GM18502 (cell line): Measurements from ENCODE around the gene VAX1.
"Not testable (repeated sequence)": the region's sequence is repeated elsewhere in the genome, so short reads cannot be mapped to it uniquely, and the experiment has no call there.

Source experiments
- ATAC-seq: cut with Tn5 transposase; IDR thresholded peaks from one replicate; pipeline ENCODE4 v1.9.1; 2021; ENCODE audit warnings: mild to moderate bottlenecking; ENCODE audit not compliant: unreplicated experiment, poor library complexity

VAX1 gene

GRCh38 chr10:117137911-117138642, at the start of gene VAX1:
Gene VAX1 (minus strand): TSS chr10:117138270. CDS start chr10:117138056, 214 bp downstream.
- no peak for ATAC-seq

GRCh38 chr10:117186832-117187615, 49.0 kb upstream of the VAX1 start:
- no peak for ATAC-seq

- ATAC-seq, result not testable (repeated sequence)
Observed at GRCh38 chr10:117185817-117186216, 47.7 kb upstream of the VAX1 start.

GRCh38 chr10:117184821-117185220, 46.8 kb upstream of the VAX1 start:
- no peak for ATAC-seq

- no peak for ATAC-seq
Observed at GRCh38 chr10:117184296-117184695, 46.2 kb upstream of the VAX1 start.

GRCh38 chr10:117178190-117178589, 40.1 kb upstream of the VAX1 start:
- no peak for ATAC-seq

- ATAC-seq, result peak; percentile 56
Observed at GRCh38 chr10:117175901-117176534, 37.9 kb upstream of the VAX1 start.

GRCh38 chr10:117175215-117175900, 37.3 kb upstream of the VAX1 start:
- peak; percentile 46 for ATAC-seq

GRCh38 chr10:117174439-117175214, 36.6 kb upstream of the VAX1 start:
- ATAC-seq, result peak; percentile 88

- no peak for ATAC-seq
Observed at GRCh38 chr10:117170244-117170643, 32.2 kb upstream of the VAX1 start.

- ATAC-seq, result no peak
Observed at GRCh38 chr10:117169480-117169879, 31.4 kb upstream of the VAX1 start.

- ATAC-seq, result no peak
Observed at GRCh38 chr10:117168729-117169128, 30.7 kb upstream of the VAX1 start.

GRCh38 chr10:117167789-117168674, 30.0 kb upstream of the VAX1 start:
- peak; percentile 90 for ATAC-seq

GRCh38 chr10:117167346-117167788, 29.3 kb upstream of the VAX1 start:
- ATAC-seq, result no peak

GRCh38 chr10:117166418-117167345, 28.6 kb upstream of the VAX1 start:
- ATAC-seq, result no peak

GRCh38 chr10:117165538-117166417, 27.7 kb upstream of the VAX1 start:
- ATAC-seq, result no peak
